Measurements from ENCODE around the gene LSM4.

The LSM4 gene

GRCh38 chr19:18311502-18312091 lies 11.3 kb downstream of the LSM4 start:
- DNase-seq (ENCODE audit: low spot score) (no peak), FAIRE-seq (no peak)

- no peak for DNase-seq (ENCODE audit: low spot score)
- FAIRE-seq: no peak
Observed at GRCh38 chr19:18310966-18311365, 11.9 kb downstream of the LSM4 start.

- no peak for FAIRE-seq
- no peak for DNase-seq (ENCODE audit: low spot score)
Observed at GRCh38 chr19:18310118-18310909, 12.6 kb downstream of the LSM4 start.

GRCh38 chr19:18309525-18310064 lies 13.3 kb downstream of the LSM4 start:
- FAIRE-seq: no peak

GRCh38 chr19:18308948-18309325 lies 13.9 kb downstream of the LSM4 start:
- no peak for DNase-seq (ENCODE audit: low spot score)

More at GRCh38 chr19:18309525-18310064, 13.3 kb downstream of the LSM4 start:
- DNase-seq (ENCODE audit: low spot score): no peak

GRCh38 chr19:18308051-18308947 lies 14.6 kb downstream of the LSM4 start:
- no peak for FAIRE-seq

More at GRCh38 chr19:18308948-18309325, 13.9 kb downstream of the LSM4 start:
- no peak for FAIRE-seq

GRCh38 chr19:18307271-18307681 lies 15.6 kb downstream of the LSM4 start:
- FAIRE-seq: no peak

More at GRCh38 chr19:18308051-18308947, 14.6 kb downstream of the LSM4 start:
- no peak for DNase-seq (ENCODE audit: low spot score)

GRCh38 chr19:18306888-18307260 lies 16.0 kb downstream of the LSM4 start:
- DNase-seq (ENCODE audit: low spot score): no peak
- FAIRE-seq: no peak

More at GRCh38 chr19:18307271-18307681, 15.6 kb downstream of the LSM4 start:
- DNase-seq (ENCODE audit: low spot score): no peak

- DNase-seq (ENCODE audit: low spot score): no peak
- FAIRE-seq: no peak
Observed at GRCh38 chr19:18306209-18306887, 16.5 kb downstream of the LSM4 start.

- DNase-seq (ENCODE audit: low spot score) (peak; percentile 77), FAIRE-seq (peak; percentile 39)
Observed at GRCh38 chr19:18304458-18305310, 18.2 kb downstream of the LSM4 start.

GRCh38 chr19:18304208-18304457 lies 18.7 kb downstream of the LSM4 start:
- no peak for FAIRE-seq
- no peak for DNase-seq (ENCODE audit: low spot score)

- no peak for DNase-seq (ENCODE audit: low spot score)
- no peak for FAIRE-seq
Observed at GRCh38 chr19:18301718-18302111, 21.2 kb downstream of the LSM4 start.

GRCh38 chr19:18300930-18301717 lies 21.8 kb downstream of the LSM4 start:
- DNase-seq (ENCODE audit: low spot score): peak; percentile 82

GRCh38 chr19:18299654-18300053 lies 23.2 kb downstream of the LSM4 start:
- DNase-seq (ENCODE audit: low spot score): no peak
- no peak for FAIRE-seq

More at GRCh38 chr19:18300930-18301717, 21.8 kb downstream of the LSM4 start:
- peak; percentile 51 for FAIRE-seq

- DNase-seq (ENCODE audit: low spot score) (no peak), FAIRE-seq (no peak)
Observed at GRCh38 chr19:18298601-18299000, 24.3 kb downstream of the LSM4 start.

- DNase-seq (ENCODE audit: low spot score) (peak; percentile 44), FAIRE-seq (no peak)
Observed at GRCh38 chr19:18297308-18297707, 25.6 kb downstream of the LSM4 start.

GRCh38 chr19:18295034-18295451 lies 27.8 kb downstream of the LSM4 start:
- no peak for DNase-seq (ENCODE audit: low spot score)
- FAIRE-seq: no peak

GRCh38 chr19:18294467-18294864 lies 28.4 kb downstream of the LSM4 start:
- no peak for DNase-seq (ENCODE audit: low spot score)
- FAIRE-seq: no peak

- DNase-seq (ENCODE audit: low spot score) (no peak), FAIRE-seq (no peak)
Observed at GRCh38 chr19:18293642-18294466, 29.0 kb downstream of the LSM4 start.

Measured in RCC 7860 (cell line).